Lung microvascular endothelial cell (primary cell): ENCODE results near the gene VSX1. TPM values are rescaled to one million over a fixed set of nuclear protein-coding genes. Genes with fewer than 3 reads are reported as not detected.

Experiments
- DNase-seq, 2 donors: peaks; one replicate each; pipeline versions ENCODE4 v3.0.0 to v3.0.0-alpha.2; 2010; ENCODE audit warnings: low read depth in 2 of 2
- total RNA-seq: library from RNA; depleted of rRNA; stranded (reverse); fragments of >200 nt; gene quantifications from 2 replicates; pipeline ENCODE4 v1.2.1, GENCODE V29; 2014

VSX1 gene
- total RNA-seq, 1 donor from 2014 or later, result not detected

DNA sequence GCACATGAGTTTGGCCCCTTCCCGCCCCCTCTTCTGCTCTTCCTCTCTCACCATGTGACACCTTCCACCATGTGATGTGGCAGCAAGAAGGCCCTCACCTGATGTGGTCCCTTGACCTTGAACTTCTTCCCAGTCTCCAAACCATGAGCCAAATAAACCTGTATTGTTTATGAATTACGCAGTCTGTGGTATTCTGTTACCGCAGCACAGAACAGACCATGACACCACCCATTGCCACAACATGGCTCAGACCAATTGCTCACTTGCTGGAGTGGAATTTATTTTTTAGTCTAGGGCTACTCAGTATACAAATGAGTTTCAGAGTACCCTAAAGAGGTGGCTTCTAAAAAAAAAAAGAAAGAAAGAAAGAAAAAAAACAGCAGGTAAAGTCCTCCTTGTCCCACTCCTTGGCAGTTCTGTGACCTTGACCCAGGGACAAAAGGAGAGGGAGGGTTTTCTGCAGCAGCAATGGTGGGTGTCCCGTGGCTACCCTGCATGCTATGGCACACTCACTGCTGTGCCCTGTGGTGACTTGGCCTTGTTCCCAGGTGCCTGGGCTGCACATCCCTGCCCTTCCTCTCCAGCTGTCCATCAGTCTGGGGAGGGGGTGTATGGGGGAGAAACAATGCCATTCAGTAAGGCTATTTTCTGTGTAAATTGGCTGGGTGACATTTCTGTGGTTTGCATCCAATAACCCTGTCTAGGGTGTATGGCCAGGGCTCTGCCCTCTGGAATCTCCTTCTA, 5.4 kb upstream of the VSX1 start:
- DNase-seq, result no peak

DNA sequence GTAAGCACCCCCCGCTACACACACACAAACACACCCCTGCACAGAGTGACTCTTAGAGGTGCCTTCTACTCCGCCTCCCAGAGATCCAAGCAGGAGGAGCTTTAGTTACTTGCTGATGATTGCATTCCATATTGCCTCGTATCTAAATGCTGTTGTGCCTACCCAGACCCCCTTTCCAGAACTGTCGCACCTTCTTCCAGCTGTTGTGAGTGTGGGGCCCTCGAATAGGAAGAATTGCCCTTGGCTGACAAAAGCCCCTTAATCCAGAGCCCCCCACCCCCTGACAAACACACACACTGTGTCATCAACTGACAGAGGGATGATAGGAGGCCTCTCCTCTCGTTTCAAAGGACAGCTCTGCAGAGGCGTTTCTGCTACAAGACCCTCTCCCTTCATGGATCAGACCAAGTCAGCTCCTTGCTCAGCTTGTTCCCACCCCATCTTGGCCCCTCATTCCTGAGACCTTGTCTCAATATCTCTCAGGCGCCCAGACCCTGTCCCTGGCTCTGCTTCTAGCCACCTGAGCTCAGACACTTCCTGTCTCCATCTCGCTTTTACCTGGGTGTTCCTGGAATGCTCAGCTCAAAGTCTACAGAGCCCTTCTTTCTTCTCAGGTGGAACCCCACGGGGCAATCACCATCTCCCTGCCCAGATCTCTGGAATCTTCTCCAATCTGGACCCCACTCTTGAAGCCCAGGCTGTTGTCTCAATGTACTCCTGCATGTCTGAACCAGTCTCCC, 4.0 kb upstream of the VSX1 start:
- no peak for DNase-seq

DNA sequence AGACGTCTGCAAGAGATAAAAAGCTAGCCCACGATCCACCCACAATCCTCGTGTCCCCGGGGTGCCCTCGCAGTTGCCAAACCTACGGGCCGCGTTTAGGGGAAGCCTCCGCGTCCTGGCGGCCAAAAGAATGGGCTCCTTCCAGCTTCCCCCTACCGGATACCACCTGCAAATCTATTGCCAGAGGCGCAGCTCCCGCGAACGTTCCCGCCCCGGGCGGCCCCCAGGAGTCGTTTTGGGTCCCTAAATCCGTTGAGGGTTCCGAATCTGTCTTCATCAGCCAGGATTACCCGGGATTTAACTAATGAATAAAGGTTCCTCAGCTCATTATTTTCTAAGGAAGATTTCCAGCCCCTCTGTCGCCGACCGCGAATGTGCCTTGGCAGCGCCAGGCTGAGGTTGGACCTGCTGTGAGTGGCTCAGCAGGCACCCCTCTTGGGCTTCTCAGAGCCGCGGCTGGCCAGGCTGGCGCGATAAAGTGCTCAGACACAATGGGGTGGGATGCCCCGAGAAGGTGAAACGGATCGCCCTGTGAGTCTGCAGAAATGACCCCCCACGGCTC, 2.8 kb upstream of the VSX1 start:
- no peak for DNase-seq

- peak; percentile 15 to 26 for DNase-seq
Measured at GRCh38 chr20:25083773-25084625, 2.1 kb upstream of the VSX1 start.

- no peak for DNase-seq
Measured at GRCh38 chr20:25083141-25083772, 1.3 kb upstream of the VSX1 start.

DNA sequence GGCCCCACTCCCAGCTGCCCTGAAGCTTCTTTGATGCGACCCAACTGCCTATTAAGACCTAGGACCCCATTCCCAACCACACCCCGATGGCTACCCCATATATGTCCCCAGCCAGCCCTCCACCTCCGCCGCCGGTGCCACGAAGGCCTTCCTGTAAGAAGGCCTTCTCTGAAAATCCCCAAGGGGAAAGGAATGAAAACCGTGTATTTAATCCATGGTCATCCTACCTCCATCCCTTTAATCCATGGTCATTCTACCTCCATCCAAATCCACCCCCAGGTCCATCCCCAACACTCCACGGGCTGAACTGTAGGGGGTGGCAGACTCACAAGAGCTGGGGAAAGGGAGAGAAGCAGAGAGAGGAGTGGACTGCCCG, 545 bp upstream of the VSX1 start:
- no peak for DNase-seq

DNA sequence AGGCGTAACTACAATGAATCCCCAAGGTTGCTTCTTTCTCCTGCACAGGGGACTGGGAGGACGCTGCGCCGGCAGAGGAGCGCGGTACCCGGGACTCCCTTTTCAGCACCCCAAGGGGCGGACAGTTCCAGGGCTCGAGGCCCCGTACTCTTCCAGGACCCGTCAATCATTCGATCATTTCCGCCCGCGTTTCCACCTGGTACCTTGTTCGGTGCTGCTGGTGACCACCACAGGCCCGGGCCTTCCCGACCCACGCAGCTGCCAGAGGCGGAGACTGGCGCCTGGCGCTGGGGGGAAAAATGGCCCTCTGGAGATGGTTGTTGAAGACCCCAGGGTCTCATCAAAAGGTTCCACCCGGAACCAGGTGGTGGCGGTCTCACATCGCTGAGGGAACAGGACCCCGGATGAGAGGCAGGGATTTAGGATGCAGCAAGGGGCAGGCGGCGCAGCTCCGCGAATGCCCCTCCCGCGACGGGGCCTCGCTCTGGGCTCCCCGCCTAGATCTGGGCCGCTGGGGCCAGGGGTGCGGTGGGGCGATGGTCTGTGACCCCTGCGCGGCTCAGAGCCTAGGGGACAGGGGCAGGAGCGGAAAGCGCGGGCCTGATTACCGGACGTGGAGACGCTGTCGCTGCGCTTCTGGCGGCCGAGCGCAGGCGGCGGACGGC, 744 bp downstream of the VSX1 start:
- DNase-seq, result peak in 1 of 2 donors; percentile 16

- no peak for DNase-seq
Measured at GRCh38 chr20:25079171-25079570, 2.8 kb downstream of the VSX1 start.

GRCh38 chr20:25078662-25079061, 3.3 kb downstream of the VSX1 start:
- DNase-seq, result no peak

- DNase-seq, result peak in 1 of 2 donors; percentile 24
Measured at GRCh38 chr20:25077610-25078169, 4.3 kb downstream of the VSX1 start.

- peak in 1 of 2 donors; percentile 41 for DNase-seq
Measured at GRCh38 chr20:25076731-25077609, 5.0 kb downstream of the VSX1 start.

DNA sequence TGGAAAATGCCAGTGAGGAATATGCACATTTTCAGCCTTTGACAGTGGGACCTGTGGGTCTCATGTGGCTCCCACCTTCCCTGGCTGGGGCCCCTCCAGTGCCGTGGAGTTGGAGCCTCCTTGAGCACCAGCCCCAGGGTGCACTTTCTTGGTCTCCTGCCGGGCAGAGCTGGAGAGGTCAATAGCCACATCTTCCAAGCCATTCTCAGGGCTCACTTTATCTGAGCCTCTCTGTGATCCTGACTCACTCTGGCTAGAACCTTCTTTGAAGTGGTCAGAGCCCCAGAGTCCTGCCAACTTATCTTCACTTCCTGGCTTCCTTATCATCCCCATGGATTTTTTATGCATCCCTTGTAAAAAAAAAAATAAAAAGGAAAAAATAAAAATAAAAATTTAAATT, 5.7 kb downstream of the VSX1 start:
- no peak for DNase-seq

DNA sequence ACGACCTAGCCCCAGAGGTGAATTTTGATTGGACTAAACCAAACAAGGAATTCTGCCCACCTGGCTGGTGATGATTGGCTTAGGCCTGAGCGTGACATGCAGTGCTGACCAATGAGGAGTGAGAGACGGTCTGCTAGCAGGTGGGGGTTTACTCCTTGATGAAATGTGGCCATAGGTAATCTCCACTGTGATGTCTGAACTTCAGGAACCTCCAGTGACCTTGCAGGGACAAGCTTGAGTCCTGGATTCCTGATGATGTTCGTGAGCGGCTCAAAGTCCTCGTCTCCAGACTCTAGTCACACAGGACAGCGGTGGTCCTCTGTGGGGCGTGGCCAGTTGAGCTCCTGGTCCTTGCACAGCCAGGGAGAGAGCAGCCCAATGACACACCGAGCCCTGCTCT, 8.4 kb downstream of the VSX1 start:
- no peak for DNase-seq

- DNase-seq, result no peak
Measured at GRCh38 chr20:25072226-25072811, 9.6 kb downstream of the VSX1 start.

- no peak for DNase-seq
Measured at GRCh38 chr20:25071734-25072133, 10.2 kb downstream of the VSX1 start.

GRCh38 chr20:25070821-25071473, 11.0 kb downstream of the VSX1 start:
- DNase-seq, result no peak

DNA sequence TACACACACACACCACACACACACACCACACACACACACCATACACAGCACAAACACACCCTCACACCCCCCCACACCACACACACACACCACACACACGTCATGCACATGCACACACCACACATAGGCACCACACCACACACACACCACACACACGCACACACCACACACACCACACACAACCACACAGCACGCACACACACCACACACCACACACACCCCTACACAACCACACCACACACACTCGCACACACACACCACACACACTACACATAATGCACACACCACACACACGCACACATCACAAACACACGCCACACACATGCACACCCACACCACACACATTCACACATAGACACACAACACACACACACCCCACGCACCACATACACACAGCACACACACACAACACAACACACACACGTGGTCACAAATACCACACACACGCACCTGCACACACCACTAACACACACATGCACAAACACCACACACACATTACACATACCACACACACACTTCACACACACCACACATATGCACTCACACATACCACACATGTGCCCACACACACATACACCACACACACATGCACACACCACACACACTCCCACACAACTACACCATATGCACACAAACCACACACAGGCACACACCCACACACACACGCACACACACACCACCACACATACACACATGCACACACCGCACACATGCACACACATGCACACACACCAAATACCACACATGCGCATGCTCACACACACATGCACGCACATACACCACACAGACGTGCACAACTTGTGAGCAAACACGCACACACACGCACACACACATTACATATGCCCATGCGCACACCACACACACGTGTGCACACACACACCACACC, 14.6 kb downstream of the VSX1 start:
- DNase-seq, result no peak

DNA sequence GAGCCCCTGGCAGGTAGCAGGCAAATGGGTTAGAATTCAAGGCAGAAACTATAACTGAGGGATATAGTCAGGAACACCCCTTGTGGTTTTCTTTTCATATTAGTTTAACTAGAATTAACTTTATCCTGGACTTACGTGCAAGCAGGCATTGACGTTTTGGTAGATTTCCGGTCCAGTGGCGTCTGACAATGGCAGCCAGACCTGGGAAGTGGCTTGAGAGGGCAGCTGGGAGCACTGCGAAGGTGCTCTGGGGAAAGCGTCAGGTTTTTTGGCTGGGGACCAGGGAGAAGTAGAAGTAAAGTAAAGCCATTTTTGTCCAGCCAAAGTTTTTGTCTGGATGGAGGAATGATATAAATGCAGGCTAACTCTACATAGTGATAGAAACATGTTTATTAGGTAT, 15.6 kb downstream of the VSX1 start:
- DNase-seq, result peak in 1 of 2 donors; percentile 15
